Activated gamma-delta T cell treated with anti-CD3 and anti-CD28 coated beads, Interleukin-2, amount 50 U/mL, for 16 hours (primary cell): ENCODE measurements around the gene BORCS8.
"Not testable (repeated sequence)": the region's sequence is repeated elsewhere in the genome, so short reads cannot be mapped to it uniquely, and the experiment has no call there.

Experiments used
- DNase-seq: peaks from one replicate; pipeline ENCODE4 v3.0.0-alpha.2; 2020; ENCODE audit warnings: low read depth

Gene BORCS8

DNA sequence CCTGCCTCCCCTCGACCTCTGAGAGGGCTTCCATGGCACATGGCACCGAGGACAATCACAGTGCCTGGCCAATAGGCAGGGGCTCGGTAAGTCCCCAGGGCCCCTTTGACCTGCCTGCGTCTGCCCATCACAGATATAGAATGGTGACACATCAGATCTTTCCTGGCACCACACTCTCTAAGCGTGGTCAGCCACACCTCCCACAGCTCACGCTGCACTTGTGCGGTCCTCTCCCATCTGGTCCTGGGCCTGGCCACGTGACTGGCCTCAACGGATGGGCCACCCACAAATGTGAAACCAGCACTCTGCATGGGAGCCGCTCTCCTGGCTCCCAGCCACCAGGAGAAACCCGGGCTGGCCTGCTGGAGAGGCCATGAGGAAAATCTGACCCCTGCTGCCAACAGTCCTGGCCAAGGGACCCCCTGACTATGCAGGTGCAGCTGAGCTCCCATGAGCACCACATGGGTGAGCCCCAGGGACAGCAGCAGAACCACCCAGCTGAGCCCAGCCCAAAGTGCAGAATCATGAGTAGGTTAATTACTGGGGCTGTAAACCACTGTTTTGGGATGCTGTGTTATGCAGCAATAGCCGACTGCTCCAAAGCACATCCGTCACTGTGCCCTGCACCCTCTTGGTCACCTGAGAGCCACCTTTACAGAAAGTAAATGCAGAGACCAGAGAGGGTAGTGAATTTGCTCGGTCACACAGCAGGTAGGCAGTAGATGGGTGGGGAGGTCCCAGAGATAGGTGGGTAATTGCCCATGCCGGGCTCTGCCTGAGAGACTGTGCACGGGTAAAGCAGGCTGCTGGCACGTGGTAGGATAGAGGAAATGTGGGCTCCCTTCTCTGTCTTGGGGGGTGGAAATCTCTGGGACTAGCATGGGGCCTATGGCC is 12.2 kb downstream of the BORCS8 start:
- DNase-seq, result no peak

GRCh38 chr19:19176950-19177349 is 15.0 kb downstream of the BORCS8 start:
- DNase-seq, result no peak

GRCh38 chr19:19173243-19173642 is 18.7 kb downstream of the BORCS8 start:
- DNase-seq, result not testable (repeated sequence)

DNA sequence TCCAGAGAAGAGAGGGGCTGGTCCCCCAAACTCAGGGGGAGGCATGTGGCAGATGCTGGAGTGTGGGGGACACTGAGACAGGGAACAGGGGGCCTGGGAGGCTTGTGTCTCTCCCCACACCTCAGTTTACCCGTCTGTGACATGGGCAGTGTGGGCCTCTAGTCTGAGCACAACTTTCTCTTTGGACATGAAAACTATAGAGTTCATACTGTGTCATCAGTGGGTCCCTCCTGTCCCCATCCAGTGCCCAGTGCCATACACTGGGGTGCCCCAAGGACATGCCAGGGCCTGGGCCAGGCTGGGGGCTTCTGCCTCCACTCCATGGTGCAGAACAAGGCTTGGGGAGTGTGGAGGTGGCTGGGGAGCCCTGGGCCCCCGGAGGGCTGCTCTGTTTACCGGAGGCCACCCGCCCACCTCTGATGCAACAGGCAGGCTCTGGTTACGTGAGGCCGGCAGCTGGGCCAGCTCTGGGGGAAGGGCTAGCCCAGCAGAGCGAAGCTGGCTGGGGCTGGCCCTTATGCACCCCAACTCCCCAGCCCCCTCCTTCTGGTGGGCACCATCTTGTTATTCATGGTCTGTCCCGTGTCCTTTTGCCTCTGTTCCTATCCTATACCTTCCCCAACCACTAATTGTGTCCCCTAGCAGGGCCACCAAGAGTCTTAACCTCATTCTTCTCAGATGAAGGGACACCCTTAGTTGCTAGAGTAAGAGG is 20.0 kb downstream of the BORCS8 start:
- DNase-seq, result no peak

DNA sequence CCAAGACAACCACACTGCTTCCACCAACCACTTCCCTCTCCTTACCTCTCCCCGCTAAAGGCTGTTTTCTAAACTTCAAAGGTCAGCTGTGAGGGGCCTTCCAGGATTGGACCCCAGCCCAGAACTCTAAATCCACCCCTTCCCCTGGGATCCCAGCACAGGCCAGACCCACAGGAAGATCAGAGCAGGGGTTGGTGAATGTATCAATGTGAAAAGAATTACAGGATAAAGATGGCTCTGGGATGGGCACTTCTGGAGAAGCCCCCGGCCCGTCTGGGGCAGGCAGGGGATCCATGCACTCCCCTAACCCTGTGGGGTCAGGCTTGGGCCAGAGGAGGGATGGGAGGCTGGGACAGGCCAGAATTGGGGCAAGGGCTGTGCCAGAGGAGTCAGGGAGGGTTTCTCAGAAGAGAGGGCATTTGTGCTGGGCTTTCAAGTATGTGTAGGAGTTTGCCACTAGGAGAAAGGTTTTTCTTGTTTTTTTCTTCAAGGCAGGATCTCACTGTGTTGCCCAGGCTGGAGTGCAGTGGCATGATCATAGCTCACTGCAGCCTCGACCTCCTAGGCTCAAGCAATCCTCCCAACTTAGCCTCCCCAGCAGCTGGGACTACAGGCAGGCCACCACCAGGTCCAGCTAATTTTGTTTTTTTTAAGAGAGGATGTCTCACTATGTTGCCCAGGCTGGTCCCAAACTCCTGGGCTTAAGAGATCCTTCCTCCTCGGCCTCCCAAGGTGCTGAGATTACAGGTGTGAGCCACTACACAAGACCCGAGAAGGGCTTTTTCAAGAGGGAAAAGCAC is 20.9 kb downstream of the BORCS8 start:
- no peak for DNase-seq

DNA sequence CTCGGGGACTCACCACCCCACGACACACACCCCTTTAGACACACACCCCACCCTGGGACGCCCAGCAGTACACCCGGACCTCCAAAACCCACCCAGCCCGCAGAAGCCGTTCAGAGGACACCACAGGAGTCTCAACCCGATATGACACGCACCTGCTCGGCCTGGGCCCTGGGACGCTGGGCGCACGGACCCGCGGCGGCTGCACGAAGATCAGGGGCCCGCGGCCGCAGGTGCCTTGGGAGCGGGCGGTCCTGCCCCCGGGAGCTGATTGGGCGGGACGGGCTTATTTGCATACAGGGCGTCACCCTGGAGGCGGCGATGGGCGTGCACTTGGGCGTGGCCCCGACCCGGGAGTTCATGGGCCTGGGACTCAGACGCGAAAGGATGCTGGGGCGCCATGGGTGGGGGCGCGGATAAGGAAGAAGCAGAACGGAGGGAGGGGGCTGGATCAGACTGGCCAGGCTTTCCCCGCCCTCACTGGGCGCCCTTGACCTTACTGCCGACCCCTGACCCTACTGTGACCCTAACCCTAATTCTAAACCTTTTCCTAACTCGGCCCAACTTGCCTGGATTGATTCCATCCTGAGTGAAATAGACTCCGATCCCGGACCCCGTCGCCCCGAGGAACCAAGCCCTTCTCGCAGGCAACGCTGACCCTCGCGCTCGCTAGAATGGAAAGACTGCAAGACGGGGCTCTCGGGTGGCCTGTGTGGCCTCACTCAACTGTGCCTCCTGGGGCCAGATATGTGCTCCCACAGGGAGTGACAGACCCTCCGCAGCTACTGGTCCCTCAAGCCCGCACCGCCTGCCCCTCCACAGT is 21.7 kb downstream of the BORCS8 start, which contains the start of gene MEF2B:
Gene MEF2B, minus strand, starts transcription at position 211 of the 820 bp plus-strand sequence. CDS start 19,528 bp downstream, outside the sequence.
- DNase-seq, result peak; percentile 31

DNA sequence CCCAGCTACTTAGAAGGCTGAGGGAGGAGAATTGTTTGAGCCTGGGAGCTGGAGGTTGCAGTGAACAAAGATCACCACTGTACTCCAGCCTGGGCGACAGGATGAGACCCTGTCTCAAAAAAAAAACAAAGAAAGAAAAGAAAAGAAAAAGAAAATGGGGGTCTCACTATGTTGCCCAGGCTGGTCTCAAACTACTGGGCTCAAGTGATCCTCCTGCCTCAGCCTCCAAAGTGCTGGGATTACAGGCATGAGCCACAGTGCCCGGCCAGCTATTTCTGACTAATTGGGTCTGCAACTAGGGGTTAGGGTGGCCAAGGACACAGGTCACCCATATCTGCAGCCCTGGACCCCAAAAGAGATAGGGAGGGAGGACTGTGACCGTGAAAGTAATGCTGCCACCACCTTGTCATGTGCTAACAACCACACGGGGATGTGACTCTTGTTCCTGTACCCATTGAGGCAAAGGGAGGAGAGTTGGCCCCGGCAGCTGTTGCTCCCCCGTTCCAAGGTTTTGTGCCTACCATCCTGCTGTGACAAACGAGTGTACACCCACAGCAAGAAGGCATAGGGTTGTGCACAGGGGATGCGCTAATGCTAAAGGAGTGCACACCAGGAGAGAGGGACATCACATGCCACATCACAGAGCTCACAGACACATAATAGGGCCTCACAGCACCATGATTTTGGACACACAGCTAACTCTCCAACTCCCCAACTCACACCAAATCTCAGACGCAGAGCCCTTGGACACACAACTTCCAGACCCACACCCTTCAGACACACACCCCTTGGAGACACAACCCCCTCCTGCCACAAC is 22.5 kb downstream of the BORCS8 start:
- DNase-seq, result no peak

GRCh38 chr19:19167612-19168011 is 24.3 kb downstream of the BORCS8 start:
- no peak for DNase-seq

GRCh38 chr19:19165396-19165795 is 26.6 kb downstream of the BORCS8 start:
- DNase-seq, result no peak

GRCh38 chr19:19162495-19162894 is 29.5 kb downstream of the BORCS8 start:
- DNase-seq, result no peak

DNA sequence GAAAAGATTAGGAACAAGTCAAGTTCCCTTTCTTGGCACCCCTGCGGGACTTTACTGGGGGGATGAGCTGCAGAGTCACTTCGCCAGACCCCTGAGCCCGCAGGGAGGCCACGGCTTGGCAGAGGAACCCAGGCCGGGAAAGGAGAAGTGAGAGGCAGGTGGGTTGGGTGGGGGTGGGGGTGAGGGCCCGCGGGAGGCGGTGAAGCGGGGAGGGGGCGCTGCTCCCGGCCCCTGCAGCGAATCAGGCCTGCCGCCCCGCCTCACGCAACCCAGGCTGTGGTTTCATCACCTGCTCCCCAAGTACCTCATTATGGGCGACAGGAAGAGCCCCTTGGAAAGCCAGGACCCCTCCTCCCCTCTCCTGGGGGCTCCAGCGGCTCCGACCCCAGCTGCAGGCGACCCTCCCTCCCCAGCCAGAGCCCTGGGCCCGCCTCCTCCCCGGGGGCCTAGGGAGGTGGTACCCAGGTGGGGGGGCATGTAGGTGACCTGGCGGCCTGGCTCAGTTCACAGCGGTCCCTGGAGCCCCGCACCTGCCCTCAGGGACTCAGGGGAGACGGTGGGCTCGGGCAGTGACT is 31.4 kb downstream of the BORCS8 start:
- no peak for DNase-seq

DNA sequence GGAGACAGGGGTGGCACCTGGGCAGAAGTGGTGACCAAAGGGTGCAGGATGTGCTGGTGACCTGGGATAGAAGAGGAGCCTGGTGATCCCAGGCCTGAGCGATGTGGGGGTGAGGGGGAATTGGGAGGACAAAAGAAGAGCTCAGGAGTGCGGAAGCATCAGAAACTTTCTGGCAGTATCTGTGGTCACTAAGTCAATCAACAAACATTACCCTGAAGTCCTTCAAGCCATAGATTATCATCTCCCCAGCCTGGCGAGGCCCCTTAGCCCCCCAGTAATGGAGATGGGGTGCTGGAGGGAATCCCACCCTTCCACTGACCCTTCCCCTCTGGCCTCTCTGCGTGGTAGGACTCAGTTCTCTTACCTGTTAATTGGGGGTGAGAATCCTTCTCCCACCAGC is 32.4 kb downstream of the BORCS8 start:
- no peak for DNase-seq

DNA sequence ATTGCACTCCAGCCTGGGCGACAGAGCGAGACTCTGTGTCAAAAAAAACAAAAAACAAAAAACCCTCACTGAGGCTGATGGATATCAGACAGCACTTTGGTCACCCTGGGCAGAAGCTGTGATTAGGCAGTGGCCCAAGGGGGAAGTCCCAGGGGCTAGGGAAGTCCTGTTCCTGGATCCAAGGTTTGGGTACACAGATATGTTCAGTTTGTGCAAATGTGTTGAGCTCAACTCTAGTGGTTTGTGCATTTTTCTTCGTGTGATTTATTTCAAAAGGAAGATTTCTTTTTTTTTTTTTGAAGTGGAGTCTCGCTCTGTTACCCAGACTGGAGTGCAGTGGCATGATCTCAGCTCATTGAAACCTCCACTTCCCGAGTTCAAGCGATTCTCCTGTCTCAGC is 34.1 kb downstream of the BORCS8 start:
- no peak for DNase-seq

DNA sequence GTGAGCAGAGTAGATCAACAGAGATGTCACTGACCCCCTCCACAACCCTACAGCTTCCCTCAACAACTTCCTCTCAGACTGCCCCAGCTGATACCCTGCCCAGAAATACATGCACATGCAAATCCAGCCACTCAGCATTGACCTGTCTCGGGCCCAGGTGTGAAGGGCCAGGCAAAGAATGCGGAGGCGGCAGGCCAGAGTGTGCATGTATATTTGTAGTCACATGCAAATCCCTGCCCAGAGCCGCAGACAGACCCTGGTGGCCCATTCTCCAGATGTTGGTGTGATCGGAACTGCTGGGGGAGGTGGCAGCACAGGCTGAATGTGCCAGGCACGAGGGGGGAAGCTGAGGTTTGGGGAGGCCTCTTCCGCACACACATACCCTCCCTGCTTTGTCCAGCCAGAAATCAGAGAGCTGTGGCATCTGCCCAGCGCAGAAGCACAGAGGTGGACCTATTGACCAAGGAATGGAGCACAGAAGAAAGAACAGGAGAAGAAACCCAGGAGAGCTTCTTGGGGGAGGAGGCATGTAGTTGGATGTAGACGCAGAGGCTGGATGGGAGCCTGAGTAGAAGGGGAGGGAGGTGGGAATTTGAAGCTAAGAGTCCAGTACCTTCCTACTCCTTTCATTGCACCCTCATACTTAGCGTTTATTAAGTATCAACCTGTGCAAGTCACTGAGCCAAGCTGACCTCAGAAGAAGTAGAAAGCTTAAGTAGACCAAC is 36.3 kb downstream of the BORCS8 start:
- no peak for DNase-seq

DNA sequence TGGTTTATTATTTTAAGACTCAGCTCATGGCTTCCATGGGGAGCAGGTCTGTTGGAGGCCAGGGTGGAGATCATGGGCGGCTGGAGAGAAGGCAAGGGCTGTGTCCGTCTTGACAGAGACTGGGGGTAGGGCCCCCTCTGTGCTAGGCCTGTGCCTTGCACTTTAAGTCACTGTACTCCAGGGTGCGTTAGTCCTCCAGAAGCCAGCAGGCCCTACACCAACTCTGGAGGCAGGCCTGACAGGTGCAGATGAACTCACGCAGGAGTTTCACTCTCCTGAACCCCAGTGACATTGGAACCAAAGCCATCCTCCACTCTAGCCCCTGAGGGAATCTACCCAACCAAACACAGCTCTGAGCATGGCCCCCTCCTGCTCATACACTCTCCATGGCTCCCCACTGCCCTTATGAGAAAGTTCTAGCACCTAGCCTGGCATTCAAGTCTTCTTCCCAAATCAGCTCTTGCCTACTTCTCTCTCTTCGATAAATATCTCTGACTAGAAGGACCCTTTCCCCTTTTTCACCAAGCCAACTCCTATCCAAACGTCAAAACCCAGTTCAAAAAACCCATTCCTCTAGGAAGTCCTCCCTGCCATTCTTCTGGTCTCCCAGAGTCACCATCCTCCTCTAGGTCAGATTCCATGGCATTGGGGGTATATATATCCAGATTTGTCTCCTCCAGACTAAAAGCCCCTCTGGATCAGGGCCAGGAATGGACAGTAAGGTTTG is 37.0 kb downstream of the BORCS8 start:
- DNase-seq, result no peak

DNA sequence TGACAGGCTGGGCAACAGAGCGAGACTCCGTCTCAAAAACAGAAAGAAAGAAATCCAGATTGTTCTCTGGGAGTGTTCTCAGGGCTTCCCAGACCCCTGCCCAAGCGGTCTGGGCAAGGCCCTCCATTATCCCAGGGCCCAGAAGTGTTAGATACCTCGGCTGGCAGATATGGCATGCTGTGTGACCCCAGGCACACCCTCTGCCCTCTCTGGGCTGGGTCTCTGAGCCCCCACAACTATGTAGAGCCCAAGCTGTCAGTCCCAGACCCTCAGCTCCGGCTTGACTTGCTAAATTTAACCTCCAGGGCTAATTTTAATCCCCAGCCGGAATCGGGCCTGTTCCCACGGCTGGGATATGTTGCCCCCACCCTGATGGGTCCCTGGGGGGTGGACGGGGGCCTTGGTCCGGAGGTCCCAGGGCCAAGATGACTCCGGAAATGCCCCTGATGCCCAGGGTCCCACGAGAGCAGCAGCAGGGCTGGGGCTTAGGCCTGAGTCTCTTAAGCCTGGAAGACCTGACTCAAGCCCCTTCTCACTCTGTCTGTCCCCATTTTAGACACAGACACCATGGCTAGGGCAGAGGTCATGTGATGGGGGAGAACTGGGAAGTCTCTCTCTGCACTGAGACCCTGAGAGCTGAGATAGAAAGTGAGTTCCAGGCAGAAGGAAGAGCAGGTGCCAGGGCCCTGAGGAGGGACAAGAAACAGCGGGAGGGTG is 39.1 kb downstream of the BORCS8 start:
- DNase-seq, result no peak

GRCh38 chr19:19151418-19151817 is 40.5 kb downstream of the BORCS8 start:
- DNase-seq, result no peak

DNA sequence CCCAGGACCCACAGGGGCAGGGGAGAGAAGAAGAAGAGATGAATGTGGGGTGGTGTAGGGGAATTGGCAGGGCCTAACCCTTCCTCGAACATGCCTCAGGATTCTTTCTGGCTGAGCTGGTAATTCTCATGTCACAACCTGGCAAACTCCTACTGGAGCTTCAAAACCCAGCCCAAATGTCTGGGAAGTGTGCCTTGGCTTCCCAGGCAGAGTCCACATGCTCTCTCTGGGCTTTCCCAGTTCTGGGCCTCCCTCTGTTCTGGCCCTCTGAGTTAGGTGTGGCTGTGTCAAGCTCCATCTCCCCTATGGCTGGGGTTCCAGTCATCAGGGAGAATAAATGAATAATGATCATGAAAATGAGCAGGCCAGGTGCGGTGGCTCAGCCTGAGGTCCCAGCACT is 42.5 kb downstream of the BORCS8 start:
- DNase-seq, result no peak
